Uterus (tissue), 4 donors: ENCODE measurements around the gene IQSEC1. TPM values are rescaled to one million over a fixed set of nuclear protein-coding genes. Genes with fewer than 3 reads are reported as not detected.

Source experiments
- DNase-seq, 2 donors: peaks; one replicate each; pipeline ENCODE4 v3.0.0-alpha.2; 2019 to 2020
- H3K27ac ChIP-seq, 2 donors: fragments of 200-600 bp; sonication (generic); 1 replicate in 1 of 2; 2 replicates in 1 of 2; pipeline ENCODE4 v1.5.1; 2016 to 2018
- H3K27me3 ChIP-seq, 2 donors: fragments of 200-600 bp; sonication (generic); one replicate each; pipeline ENCODE4 v1.5.1; 2018 to 2019; ENCODE audit warnings: control low read depth in 1 of 2
- H3K36me3 ChIP-seq, 2 donors: fragments of 200-600 bp; sonication (generic); one replicate each; pipeline ENCODE4 v1.5.1; 2019; ENCODE audit warnings: control low read depth in 1 of 2
- H3K4me1 ChIP-seq, 2 donors: fragments of 200-600 bp; sonication (generic); one replicate each; pipeline ENCODE4 v1.5.1; 2018 to 2019; ENCODE audit warnings: control low read depth in 1 of 2
- H3K4me3 ChIP-seq, 2 donors: fragments of 200-600 bp; sonication (generic); 1 replicate in 1 of 2; 2 replicates in 1 of 2; pipeline ENCODE4 v1.5.1; 2018 to 2019; ENCODE audit warnings: mild to moderate bottlenecking in 1 of 2
- H3K9me3 ChIP-seq, 2 donors: fragments of 200-600 bp; sonication (generic); one replicate each; pipeline ENCODE4 v1.5.1; 2019; ENCODE audit warnings: control low read depth in 1 of 2
- POLR2A ChIP-seq, 2 donors: fragments of 450-650 bp; IDR thresholded peaks; one replicate each; pipeline ENCODE4 v1.6.1; 2016; ENCODE audit warnings: antibody characterized with exemption in 2 of 2, mild to moderate bottlenecking in 1 of 2, moderate library complexity in 1 of 2
- intact Hi-C: fragments of 100-400 bp; cut with DNase I; formaldehyde crosslinking; loops from one replicate; pipeline ENCODE4 v1.15.1; 2023; ENCODE audit warnings: low total_unique reads
- total RNA-seq, 4 donors: library from RNA; depleted of rRNA in 3 of 4; stranded (reverse); fragments of >200 nt in 3 of 4; gene quantifications; one replicate each; pipeline versions ENCODE4 v1.1.0 to v1.2.4, GENCODE V29; 2014 to 2023
- TF ChIP-seq, protein P1 (sequence below), 4 experiments: fragments of 200-600 bp in 2 of 4; fragments of 450-650 bp in 2 of 4; sonication (generic) in 2 of 4; IDR thresholded peaks; one replicate each; pipeline ENCODE4 v1.5.1; 2016 to 2019; ENCODE audit warnings: antibody characterized with exemption in 4 of 4, mild to moderate bottlenecking in 2 of 4, moderate library complexity in 1 of 4
- donor health status: DM: yes; HTN: yes; CAD: no.

Gene IQSEC1
- total RNA-seq, 4 donors from 2014 or later = 17.9 to 61.4 (median 49.7) TPM

DNA sequence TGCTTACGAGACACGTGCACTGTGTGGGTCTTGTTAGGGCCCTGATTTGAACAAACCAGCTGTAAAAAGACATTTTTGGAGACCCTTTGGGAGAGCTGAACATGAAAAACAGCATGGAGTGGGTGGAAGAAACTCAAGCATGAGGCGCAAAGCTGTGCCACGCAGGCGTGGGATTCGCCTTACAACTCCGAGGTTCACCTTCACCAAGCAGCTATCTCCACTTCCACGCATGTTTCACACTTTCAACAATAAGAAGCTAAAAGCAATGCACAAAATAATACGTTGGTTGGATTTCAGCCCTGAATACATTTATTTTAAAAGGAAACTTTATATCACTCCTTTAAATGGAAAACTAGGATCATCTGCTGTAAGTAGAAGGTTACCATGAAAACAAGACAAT lies 42.5 kb downstream of the IQSEC1 start:
- intact Hi-C loops = no loop called here
- Histone ChIP-seq H3K4me3 (no peak overlapping the region), H3K4me1 (no peaks in the 10 kb centered on the region), H3K9me3 (no peaks in the 10 kb centered on the region), H3K27me3 (no peaks in the 10 kb centered on the region), H3K27ac (no peak overlapping the region), H3K36me3 (no peaks in the 10 kb centered on the region)
- no peak for DNase-seq
- no peak for TF ChIP-seq POLR2A (IDR thresholded peaks at IDR 0.05)
- TF ChIP-seq, protein P1, sequence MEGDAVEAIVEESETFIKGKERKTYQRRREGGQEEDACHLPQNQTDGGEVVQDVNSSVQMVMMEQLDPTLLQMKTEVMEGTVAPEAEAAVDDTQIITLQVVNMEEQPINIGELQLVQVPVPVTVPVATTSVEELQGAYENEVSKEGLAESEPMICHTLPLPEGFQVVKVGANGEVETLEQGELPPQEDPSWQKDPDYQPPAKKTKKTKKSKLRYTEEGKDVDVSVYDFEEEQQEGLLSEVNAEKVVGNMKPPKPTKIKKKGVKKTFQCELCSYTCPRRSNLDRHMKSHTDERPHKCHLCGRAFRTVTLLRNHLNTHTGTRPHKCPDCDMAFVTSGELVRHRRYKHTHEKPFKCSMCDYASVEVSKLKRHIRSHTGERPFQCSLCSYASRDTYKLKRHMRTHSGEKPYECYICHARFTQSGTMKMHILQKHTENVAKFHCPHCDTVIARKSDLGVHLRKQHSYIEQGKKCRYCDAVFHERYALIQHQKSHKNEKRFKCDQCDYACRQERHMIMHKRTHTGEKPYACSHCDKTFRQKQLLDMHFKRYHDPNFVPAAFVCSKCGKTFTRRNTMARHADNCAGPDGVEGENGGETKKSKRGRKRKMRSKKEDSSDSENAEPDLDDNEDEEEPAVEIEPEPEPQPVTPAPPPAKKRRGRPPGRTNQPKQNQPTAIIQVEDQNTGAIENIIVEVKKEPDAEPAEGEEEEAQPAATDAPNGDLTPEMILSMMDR (IDR thresholded peaks at IDR 0.05) = no peak

DNA sequence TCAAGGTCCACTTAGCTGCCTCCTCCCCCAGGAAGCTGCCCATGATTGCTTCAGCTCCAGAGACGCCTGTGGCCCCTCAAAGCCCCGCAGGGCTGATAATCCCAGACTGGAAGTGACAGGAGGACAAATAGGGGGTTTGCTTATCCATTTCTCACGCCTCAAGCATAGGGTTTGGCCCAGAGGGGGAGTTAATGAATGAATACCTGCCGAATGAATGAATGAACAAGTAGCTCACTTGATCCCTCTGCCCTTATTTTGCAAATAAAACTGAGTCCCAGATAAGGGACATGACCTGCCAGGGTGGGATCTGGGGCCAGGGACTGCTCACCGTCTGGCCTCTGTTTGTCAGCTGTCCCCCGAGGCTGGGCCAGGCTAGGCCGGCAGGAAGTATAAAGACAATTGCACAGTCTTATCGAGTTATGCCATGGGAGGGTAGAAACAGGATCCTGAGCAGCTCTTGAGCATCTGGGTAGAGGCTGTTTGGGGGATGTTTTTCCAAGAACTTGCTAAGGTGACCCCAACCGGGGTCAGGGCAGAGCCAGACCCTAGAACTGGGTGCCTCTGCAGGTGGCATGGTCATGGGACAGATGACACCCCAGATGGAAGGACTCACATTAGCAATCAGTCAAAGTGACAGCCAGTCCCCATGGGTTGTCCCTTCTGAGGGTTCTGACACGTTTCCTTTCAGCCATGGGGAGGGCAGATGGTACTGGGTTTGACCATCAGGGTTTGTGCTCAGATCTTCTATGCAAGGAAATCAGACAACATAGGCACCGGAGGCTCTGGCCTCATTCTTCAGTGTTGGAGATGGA lies 45.0 kb downstream of the IQSEC1 start:
- intact Hi-C loops = no loop called here
- Histone ChIP-seq H3K36me3 (no peaks in the 10 kb centered on the region), H3K4me3 (no peak overlapping the region), H3K27ac (no peak overlapping the region), H3K4me1 (no peaks in the 10 kb centered on the region), H3K27me3 (no peaks in the 10 kb centered on the region), H3K9me3 (no peaks in the 10 kb centered on the region)
- TF ChIP-seq, protein P1 (IDR thresholded peaks at IDR 0.05) = no peak
- TF ChIP-seq POLR2A (IDR thresholded peaks at IDR 0.05) = no peak
- DNase-seq = no peak

DNA sequence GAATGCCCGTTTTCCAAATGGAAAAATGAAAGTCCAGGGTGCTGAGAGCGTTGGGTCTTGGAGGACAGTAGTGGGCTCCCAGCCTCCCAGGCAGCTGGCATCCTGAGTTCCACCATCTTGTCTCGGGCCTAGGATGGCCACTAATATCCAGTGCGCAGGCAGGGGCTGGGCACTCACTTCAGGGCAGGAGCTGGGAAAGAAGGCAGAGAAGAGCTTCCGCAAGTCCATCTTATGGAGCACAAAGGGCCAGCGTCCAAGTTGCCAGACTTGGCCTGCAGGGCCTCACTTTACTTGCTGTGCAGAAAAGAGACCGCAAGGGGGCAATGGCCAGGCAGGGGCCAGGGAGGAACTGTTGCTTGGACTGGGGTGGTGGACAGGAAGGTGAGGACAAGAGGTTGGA lies 46.1 kb downstream of the IQSEC1 start:
- Histone ChIP-seq H3K4me3 (no peak overlapping the region), H3K27me3 (no peaks in the 10 kb centered on the region), H3K36me3 (no peaks in the 10 kb centered on the region), H3K27ac (no peak overlapping the region), H3K4me1 (peaks cover 0 to 4% of the 10 kb centered on the region in 2 donors), H3K9me3 (no peaks in the 10 kb centered on the region)
- intact Hi-C loops = no loop called here
- no peak for DNase-seq
- no peak for TF ChIP-seq POLR2A (IDR thresholded peaks at IDR 0.05)
- TF ChIP-seq, protein P1 (IDR thresholded peaks at IDR 0.05) = no peak

DNA sequence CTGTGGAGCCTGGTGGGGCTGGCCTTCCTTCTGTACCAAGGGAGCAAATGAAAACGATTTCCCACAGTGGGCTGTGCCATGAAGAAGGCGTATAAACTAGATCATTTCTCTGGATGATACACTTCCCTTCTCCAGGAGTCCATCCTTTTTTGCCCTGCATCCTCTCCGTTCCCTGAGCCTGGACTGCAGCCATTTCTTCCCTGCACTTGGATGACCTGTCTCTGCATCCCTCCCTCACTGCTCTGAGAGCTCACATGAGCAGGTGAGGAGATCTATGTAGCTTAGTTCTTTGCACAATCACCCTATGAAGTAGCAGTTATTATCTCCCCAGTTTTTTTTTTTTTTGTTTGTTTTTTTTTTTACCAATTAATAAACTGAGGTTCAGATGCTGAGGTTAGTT lies 46.7 kb downstream of the IQSEC1 start:
- DNase-seq = no peak
- Histone ChIP-seq H3K27ac (no peak overlapping the region), H3K27me3 (no peaks in the 10 kb centered on the region), H3K9me3 (no peaks in the 10 kb centered on the region), H3K4me1 (peaks cover 5 to 8% of the 10 kb centered on the region in 2 donors), H3K4me3 (no peak overlapping the region), H3K36me3 (no peaks in the 10 kb centered on the region)
- intact Hi-C loops = no loop called here
- TF ChIP-seq POLR2A (IDR thresholded peaks at IDR 0.05) = no peak
- TF ChIP-seq, protein P1 (IDR thresholded peaks at IDR 0.05) = no peak

DNA sequence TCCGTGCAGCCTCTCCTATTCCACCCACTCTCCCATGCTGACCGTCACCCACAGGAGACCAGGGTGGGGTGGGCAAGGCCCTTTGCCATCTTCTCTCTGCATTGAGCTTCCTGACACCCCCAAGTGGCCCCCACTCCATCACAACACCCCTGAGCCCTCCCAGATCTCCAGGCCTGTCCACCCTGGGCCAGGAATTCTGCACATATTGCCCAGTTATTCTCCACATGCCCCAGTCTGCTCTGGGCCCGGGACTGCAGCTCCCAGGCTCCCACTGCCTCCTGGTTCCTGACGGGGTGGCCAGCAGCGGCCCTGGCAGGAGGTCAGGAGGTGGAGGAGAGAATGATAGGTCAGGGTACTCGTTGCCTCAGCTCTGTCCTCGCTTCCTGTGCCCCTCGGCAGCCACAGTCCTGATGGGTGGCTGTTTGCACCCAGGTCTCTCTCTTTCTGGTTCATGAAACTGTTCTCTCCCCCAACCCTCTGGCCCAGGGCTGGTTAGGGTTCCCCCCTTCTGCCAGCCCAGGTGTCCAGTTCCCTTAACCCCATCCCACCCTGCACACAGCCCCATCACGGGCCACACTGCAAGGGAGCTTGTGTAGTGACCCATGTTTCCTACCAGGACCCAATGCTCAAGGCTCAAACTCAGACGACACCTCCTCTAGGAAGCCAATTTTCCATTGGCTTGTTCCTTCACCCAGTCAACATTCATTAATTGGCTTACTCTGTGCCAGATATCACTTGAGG lies 47.3 kb downstream of the IQSEC1 start:
- H3K4me3 ChIP-seq = no peak overlapping the region
- TF ChIP-seq, protein P1 (IDR thresholded peaks at IDR 0.05) = no peak
- TF ChIP-seq POLR2A (IDR thresholded peaks at IDR 0.05) = no peak
- no peaks in the 10 kb centered on the region for H3K27me3 ChIP-seq
- DNase-seq = no peak
- H3K27ac ChIP-seq = no peak overlapping the region
- intact Hi-C loops = no loop called here
- peaks cover 9 to 12% of the 10 kb centered on the region in 2 donors for H3K4me1 ChIP-seq
- H3K9me3 ChIP-seq = no peaks in the 10 kb centered on the region
- no peaks in the 10 kb centered on the region for H3K36me3 ChIP-seq
